Testis (tissue), 2 donors: ENCODE results near the gene PPP2R2C.

Source experiments
- POLR2A ChIP-seq: fragments of 450-650 bp; IDR thresholded peaks from one replicate; pipeline ENCODE4 v1.6.1; 2017; ENCODE audit warnings: antibody characterized with exemption, mild to moderate bottlenecking, moderate library complexity
- TF ChIP-seq, protein P1 (sequence below), 3 experiments: fragments of 450-650 bp in 2 of 3; fragments of 200-600 bp in 1 of 3; sonication (generic) in 1 of 3; IDR thresholded peaks; one replicate each; pipeline ENCODE4 v1.5.1; 2016 to 2019; ENCODE audit warnings: antibody characterized with exemption in 3 of 3, mild to moderate bottlenecking in 2 of 3, moderate library complexity in 1 of 3

DNA sequence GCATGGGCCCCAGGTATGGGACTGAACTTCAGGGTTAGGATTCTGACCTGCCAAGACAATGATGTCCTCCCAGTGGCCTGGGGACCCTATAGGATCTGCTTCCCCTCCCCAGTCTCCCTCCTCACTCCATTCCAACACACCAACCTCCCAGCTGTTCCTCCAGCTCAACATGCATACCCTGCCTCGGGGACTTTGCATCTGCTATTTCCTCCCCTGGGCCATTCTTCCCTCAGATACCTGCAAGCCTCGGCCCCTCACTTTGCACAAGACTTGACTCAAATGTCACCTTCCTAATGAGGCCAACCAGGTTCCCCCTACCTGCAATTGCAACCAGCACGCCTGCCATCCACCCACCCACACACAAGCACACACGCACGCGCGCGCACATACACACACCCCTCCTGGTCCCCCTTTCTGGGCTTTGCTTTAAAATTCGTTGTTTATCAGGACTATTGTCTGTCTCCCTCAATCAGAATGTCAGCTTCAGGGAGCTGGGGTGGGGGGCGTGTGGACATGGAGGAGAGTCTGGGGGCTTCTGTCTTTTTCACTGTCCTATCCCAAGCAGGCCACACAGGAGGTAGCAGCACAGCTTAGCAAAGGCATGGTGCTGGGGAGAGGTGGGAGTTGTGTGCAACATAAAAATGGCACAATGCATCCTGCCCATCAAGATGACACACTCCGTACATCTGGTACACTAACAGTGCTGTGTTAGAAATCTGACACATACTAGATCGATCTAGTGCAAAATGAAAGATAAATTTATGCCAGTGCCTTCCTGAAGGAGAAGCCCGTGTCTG is 20.6 kb upstream of the PPP2R2C start:
- TF ChIP-seq POLR2A: no peak
- TF ChIP-seq, protein P1, sequence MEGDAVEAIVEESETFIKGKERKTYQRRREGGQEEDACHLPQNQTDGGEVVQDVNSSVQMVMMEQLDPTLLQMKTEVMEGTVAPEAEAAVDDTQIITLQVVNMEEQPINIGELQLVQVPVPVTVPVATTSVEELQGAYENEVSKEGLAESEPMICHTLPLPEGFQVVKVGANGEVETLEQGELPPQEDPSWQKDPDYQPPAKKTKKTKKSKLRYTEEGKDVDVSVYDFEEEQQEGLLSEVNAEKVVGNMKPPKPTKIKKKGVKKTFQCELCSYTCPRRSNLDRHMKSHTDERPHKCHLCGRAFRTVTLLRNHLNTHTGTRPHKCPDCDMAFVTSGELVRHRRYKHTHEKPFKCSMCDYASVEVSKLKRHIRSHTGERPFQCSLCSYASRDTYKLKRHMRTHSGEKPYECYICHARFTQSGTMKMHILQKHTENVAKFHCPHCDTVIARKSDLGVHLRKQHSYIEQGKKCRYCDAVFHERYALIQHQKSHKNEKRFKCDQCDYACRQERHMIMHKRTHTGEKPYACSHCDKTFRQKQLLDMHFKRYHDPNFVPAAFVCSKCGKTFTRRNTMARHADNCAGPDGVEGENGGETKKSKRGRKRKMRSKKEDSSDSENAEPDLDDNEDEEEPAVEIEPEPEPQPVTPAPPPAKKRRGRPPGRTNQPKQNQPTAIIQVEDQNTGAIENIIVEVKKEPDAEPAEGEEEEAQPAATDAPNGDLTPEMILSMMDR (IDR thresholded peaks at IDR 0.05): no peak
